CD4-positive, alpha-beta T cell treated with Interferon alpha-2 for 1 hour (primary cell): ENCODE data around the gene CUL5.
"Not testable (repeated sequence)": the region's sequence is repeated elsewhere in the genome, so short reads cannot be mapped to it uniquely, and the experiment has no call there.

Experiments used
- DNase-seq, 2 donors: peaks; one replicate each; pipeline ENCODE4 v3.0.0-alpha.2; 2020 to 2022

CUL5 gene

DNA sequence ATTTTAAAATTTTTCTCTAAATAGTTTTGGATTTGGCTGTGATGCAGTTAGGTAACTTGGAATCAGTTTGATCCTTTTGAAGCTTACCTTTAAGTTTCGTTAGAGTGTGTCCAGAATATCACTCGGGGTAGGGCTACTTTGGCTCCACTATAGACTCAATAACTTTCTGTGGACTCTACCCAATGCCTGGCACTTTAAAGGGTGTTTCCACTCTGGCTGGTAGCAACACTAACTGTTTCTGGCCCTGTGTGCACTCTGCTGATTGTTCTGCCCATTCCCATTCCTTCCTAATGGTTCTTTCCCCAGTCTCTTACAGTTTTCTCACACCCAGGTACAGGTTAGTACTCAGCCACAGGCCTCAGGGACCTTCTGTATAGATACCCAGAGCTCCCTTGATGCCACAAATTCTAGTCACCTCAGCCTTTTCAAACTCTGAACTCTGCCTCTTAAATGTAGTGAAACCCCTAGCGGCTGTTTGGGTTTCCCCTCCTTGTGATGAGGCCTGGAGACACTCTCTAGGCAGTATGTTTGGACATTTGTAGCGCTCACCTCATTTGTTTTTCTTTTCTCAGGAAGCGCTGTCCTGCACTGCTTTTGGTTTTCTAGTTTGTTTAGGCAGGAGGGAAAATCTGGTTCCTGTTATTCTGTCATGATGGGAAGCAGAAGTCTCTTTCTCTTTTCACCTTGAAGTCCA is 16.8 kb downstream of the CUL5 start:
- DNase-seq: no peak

DNA sequence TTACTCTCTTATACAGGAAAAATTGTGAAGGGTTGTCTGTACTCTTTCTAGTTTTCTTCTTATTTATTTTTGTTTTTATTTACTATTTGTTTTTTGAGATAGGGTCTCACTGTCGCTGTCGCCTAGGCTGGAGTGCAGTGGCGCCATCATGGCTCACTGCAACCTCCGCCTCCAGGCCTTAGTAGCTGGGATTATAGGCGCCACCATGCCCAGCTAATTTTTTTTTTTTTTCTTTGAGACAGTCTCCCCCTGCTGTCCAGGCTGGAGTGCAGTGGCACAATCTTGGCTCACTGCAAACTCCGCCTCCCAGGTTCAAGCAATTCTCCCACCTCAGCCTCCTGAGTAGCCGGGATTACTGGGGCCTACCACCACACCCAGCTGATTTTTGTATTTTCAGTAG is 18.4 kb downstream of the CUL5 start:
- no peak for DNase-seq

DNA sequence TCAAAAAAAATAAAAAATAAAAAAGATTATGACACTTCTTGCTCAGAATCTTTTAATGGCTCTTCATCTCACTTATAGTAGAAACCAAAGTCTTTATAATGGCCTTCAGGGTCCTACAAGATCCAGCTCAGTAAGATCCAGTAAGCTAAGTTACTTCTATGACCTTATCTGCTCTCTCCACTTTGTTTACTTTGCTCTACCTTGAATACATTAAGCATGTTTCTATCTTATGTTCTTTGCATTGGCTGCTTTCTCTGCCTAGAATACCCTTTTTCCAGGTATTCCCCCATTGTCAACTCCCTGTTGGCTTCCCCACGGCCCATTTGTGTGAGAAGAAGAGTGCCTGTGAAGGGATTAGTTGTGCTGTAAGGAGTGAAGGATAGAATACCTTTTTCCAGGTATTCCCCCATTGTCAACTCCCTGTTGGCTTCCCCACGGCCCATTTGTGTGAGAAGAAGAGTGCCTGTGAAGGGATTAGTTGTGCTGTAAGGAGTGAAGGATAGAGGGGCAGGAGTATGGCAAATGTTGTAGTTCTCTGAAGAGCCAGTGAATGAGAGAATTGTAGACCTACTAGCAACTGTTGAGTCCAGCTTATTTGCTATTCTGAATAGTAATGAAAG is 20.2 kb downstream of the CUL5 start:
- DNase-seq: not testable (repeated sequence)

DNA sequence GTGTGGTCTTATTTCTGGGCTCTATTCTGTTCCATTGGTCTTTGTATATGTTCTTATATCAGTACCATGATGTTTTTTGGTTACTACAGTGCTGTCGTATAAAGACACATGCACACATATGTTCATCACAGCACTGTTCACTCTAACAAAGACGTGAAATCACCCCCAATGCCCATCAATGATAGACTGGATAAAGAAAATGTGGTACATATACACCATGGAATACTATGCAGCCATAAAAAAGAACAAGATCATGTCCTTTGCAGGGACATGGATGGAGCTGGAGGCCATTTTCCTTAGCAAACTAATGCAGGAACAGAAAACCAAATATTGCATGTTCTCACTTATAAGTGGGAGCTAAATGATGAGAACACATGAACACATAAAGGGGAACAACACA is 22.9 kb downstream of the CUL5 start:
- DNase-seq: not testable (repeated sequence)

DNA sequence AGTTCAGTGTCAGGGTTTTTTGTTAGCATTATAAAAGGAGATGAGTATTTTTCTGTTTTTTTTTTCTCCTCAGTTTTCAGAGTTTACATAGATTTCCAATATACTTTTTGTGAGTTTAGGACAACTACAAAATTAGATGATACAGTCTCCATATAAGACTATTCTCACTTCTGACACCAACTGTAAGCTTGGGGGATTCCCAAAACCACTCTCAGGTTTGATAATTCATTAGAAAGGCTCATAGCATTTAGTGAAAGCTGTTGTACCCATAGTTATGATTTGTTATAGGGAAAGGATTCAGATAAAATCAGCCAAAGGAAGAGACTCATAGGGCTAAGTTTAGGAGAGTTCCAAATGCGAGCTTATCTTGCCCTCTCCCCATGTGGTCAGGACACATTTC is 24.1 kb downstream of the CUL5 start:
- no peak for DNase-seq

DNA sequence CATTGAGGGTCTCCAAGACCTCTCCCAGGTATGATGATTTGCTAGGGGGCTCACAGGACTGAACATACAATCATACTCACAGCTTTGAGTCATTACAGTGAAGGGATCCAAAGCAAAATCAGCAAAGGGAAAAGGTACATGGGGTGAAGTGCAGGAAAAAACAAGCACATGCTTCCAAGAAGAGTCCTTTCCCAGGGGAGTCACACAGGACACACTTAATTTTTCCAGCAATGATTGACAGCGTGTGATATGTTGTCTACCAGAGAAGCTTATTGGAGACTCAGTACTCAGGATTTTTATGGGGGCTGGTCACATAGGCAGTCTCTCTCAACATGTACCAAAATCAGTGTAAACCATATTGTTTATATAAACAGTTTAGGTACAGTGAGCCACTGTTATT is 25.3 kb downstream of the CUL5 start:
- DNase-seq: no peak

DNA sequence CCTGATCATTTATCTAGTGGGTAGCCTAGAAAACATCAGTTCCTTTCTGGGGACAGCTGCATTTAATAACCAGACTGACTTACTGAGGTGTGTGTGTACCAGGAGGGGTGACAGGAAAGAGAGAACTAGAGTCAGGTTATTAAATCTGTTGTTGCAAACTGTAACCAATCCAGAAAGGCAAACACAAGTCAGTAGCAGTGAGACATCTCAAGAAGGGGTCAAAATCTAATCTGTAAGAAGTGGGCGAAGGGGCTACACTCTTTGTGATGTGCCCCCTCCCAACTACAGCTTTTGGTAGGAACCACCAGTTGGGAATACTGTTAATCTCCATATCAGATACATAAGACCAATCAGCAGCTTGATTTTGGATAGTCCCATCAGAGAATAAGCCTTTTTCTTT is 26.3 kb downstream of the CUL5 start:
- DNase-seq: no peak

DNA sequence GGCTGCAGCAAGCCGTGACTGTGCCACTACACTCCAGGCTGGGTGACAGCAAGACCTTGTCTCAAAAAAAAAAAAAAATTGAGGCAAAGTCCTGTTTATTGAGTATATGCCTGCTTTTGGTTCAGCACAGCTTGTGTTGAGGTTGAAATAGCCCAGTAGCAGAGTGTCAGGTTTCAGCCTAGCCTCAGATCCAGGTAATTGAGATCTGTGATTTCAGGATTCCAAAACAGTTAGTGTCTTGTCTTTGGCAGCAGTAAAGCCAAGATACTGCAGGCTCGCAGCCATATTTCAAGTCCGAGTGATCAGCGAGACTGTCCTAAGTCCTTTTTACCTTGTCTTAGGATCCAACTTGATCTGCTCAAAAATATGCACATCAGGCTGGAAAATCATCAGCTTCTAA is 27.0 kb downstream of the CUL5 start:
- no peak for DNase-seq

DNA sequence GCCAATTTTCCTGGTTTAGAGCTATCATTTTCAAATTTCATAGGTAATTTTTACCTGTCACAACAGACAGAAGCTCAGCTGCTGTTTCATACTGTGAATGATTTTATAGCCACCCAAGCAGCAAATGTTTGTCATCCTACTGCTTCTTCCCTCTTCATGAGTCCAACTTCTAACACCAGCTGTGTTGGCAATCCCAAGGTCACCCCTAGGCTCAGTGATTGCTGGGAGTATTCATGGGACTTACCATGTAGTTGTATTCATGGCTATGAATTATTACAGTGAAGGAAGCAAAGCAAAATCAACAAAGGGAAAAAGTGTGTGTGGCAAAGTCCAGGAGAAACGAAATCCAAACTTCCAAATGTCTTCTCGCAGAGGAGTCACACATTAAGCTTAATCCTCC is 28.5 kb downstream of the CUL5 start:
- no peak for DNase-seq

DNA sequence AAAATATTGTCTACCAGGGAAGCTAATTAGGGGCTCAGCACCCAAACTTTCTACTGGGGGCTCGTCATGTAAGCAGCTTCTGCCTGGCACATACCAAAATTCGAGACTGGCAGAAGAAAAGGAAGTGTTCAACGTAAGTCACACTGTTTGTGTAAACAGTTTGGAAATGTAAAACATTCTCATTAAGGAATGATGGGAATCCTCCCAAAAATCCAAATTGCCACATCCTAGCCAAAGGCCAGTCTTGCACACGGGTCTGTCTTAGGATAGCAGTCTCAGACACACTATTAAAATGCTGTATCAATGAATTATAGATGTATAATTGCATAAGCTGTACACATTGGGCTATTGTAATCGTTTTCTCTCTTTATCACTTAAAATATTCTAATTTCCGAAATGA is 28.9 kb downstream of the CUL5 start:
- DNase-seq: no peak

DNA sequence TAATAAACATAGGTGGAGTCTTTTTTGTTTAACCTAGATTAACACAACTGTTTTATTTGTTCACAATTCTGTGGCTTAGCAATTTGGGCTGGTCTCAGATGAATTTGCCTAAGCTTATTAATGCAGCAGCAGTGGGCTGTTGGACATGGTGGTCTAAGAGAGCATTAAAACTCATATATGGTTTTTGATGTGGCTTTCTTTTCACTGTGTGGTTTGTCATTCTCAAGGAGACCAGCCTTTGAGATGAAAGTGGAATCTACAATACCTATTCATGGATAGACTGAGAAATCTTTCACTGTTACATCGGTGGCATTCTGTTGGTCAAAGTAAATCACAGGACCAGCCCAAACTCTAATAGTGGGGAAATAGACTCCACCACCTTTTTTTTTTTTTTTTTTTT is 39.6 kb downstream of the CUL5 start:
- no peak for DNase-seq

DNA sequence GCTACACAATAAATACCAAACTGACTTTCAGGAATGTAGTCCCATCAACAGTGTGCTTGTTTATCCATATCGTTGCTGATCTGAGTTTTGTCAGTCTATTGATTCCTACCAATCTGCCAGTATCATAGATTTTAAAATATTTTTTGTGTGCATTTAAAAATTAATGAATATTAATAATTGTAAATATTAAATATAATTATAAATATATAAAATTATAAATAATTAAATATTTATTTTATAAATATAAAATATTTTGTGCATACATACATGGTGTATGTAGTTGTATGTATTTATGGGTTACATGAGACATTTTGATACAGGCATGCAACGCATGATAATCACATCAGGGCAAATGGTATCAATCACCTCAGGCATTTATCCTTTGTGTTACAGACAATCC is 53.6 kb downstream of the CUL5 start:
- DNase-seq: no peak

DNA sequence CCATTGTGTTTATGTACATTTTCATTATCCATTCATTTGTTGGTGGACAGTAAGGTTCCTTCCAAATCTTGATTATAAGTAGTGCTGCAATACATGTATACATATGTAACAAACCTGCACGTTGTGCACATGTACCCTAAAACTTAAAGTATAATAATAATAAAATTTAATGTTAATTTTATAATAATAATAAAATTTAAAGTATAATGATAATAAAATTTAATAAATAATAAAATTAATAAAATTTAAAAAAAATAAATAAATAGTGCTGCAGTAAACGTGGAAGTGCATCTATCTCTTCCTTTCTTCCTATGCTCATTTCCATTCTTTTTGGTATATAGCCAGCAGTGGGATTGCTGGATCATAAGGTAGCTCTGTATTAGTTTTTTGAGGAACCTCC is 54.7 kb downstream of the CUL5 start:
- DNase-seq: no peak

DNA sequence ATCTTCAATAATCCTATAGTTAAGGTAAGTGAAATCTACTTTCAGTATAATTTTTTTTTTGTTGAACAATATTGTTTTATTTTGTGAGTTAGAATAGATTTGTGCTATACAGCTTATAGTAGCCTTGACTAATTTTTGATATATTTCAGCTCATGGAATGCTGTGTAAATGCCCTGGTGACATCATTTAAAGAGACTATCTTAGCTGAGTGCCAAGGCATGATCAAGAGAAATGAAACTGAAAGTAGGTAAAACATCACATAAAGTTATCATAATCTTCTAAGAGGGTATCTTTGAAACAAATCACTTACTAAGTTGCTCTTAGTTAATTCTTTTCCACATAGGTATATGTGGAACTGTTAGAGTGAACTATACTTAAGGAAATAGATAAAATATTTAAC is 61.2 kb downstream of the CUL5 start:
- DNase-seq: peak in 1 of 2 donors; percentile 79

DNA sequence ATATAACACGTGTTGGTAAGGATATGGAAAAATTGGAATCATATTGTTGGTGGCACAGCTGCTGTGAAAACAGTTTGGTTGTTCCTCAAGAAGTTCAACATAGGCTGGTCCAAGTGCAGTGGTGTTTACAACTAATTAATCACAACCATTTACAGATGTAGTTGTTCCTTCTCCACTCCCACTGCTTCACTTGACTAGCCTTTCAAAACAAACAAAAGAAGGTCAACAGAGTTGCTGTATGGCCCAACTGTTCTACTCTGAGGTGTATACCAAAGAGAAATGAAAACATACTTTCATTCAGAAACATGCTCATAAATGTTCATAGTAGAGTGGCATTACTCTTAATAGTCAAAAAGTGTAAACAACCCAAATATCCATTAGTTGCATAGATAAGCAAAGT is 76.1 kb downstream of the CUL5 start:
- no peak for DNase-seq

DNA sequence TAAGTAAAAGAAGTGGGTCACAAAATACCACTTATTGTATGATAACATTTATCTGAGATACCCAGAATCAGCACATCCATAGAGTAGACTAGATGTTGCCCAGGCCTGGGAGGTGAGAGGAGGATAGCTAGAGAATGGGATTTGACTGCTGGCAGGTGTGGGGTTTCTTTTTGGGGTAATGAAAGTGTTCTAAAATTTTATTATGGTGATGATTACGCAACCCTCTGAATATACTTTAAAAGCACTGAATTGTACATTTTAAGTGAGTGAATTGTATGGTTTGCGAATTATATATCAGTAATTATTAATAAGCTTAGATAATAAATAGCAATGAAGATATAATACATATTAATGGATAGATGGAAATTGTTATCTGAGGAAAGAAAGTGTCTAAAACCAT is 77.0 kb downstream of the CUL5 start:
- DNase-seq: no peak

DNA sequence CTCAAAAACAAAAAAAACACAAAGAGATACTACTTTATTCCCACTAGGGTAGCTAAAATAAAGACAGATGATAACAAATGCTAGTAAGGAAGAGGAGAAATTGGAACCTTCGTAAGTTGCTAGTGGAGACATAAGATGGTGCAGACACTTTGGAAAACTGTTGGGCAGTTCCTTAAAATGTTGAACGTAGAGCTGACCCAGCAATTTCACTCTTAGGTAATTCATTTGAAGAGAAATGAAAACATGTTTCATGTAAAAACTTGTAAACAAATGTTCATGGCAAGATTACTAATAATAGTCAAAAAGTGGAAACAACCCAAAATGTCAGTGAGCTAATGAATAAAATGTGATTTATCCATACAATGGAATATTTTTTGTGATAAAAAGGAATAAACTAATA is 83.4 kb downstream of the CUL5 start:
- DNase-seq: no peak

DNA sequence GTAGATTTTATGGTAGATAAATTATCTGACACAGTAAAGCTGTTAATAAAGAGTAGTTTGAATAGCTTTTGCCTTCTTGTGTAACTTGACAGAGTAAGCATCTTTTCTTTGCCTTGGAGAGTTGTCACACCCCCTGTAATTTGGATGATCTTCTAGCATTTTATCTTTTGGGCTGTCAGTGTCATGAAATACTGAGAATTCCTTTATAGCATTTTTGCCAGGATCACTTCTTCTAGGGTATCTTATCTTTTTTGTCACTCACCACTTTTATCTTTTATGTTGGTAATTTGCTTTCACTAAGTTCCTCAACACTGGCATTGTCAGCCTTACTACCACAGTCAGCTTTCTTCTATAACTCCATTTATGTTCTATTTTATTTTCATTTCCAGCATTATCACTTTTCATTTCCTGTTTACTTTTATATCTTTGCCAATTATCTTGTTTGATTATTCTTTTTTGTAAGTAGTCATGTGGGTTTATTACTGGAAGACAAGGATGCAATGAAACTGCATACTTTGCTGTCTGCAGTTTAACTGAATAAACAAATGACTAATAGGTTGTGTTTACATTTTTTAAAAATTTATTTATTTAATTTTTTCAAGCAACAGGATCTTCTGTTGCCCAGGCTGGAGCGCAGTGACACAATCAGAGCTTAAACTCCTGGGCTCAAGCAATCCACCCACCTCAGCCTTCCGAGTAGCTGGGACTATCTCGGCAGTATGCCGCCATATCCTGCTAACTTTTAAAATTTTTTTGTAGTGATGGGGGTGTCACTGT is 84.6 kb downstream of the CUL5 start:
- DNase-seq: no peak

DNA sequence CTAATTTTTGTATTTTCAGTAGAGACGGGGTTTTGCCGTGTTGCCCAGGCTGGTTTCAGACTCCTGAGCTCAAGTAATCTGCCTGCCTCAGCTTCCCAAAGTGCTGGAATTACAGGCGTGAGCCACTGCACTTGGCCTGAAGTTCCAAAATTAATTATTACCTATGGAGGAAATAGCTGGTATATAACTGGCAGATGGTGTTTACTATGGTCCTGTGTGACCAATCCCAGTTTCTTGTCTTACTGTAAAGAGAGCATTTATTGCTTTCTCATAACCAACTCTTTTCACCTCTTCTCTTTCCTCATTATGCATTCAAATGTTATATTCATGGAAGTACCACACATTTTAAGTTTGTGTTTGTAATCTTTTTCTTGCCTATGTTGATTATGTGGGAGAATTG is 88.5 kb downstream of the CUL5 start:
- no peak for DNase-seq

DNA sequence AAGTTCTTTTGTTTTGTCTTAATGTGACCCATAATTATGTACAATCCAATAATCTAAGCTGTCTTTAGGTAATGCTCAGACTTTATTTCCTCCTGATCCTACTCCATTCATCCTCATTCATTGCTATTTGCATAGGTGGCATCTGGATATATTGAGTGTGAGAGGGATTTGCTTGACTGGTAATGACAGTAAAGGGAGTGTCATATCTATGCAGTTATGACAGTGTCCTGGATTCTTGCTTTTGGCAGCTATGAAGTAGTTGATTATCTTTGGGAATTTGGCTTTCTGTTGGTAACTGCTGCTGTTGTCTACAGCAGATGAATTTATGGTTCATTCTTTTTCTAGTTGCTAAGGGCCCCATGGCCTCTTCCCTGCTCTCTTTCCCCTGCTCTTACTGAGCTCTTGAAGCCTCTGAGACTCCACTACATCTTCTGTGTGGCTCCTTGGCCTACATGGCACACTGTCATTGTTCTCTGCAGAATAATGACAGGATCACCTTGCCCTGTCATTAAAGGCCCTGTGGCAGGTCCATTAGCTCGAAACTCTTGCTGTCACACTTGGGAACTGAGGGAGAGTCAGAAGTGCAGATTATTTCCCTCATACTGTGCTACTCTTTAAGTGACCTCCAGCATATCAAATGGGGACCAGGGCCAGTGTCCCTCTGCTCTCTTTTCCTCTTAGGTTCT is 92.5 kb downstream of the CUL5 start:
- DNase-seq: no peak

DNA sequence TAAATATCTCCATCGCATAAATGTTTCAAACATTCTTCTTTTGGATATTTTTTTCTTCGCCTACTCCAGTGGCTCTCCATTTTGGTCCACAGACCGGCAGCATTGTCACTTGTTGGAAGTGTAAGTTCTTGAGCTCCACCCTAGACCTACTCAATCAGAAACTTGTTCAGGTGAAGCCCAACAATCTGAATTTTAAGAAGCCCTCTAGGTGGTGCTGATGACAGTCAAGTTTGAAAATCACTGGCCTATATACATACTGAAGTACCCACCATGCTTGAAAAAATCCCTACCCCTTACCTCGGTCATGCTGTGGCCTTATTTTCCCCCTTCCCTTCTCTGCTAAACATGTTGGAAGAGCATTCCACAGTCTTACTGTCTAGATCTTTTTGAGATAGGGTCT is 102.4 kb downstream of the CUL5 start:
- no peak for DNase-seq

DNA sequence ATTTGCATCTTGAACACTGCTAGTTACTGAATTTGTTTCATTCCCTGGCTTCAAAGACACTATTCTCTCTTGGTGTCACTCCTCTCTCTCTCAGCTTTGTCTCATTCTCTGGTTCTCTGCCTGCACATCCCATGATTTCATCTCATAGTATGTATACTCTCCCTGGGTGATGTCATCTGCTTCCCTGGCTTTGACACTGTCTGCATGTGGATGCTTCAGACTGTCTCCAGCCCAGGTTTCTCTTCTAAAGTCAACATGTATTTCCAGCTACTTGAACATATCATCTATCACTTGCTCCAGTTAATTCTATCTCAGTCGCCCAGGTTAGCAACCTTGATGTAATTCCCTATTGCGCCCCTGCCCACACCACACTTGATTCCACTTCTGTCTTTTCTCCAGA is 103.4 kb downstream of the CUL5 start:
- DNase-seq: no peak

DNA sequence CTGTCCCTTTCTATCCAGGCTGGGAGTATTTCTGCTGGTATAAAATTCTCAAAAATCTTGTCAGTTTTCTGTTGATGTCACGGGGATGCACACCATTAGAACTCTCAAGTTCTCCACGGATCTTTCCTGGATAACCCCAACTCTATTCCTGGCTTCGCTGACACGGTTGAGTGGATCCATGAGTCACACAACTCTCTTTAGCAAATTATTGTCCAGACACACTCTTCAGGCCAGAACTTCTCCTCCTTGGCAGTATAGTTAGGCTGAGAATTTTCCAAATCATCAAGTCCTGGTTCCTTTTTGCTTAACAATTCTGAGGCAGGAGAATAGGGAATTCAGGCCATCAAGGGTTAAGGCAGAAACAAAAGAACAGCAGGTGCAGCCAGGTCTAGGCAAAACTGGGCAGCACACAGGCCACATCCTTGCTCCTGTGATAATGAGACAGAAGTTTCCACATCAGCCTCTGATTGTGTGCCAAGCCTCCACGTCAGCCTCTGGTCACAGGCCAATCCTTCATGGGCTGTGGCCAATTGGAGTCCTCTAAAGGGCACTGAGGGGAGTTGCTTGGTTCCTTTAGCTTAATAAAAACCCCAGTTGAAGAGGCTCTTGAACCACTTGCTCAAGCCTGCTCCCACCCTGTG is 106.9 kb downstream of the CUL5 start:
- no peak for DNase-seq
